Brain microvascular endothelial cell (primary cell): ENCODE results near the gene GPC5.

Experiments
- DNase-seq: peaks from one replicate; pipeline ENCODE4 v3.0.0-alpha.2; 2020
- H3K27ac ChIP-seq: fragments of 250-450 bp; sonication (Bioruptor Pico); 2 replicates; pipeline ENCODE4 v1.5.1; 2020; ENCODE audit warnings: mild to moderate bottlenecking, moderate library complexity
- H3K27me3 ChIP-seq: fragments of 250-450 bp; sonication (Bioruptor Pico); replicated peaks from 2 replicates; pipeline ENCODE4 v1.5.1; 2020; ENCODE audit warnings: mild to moderate bottlenecking
- H3K36me3 ChIP-seq: fragments of 250-450 bp; sonication (Bioruptor Pico); replicated peaks from 2 replicates; pipeline ENCODE4 v1.5.1; 2020; ENCODE audit warnings: mild to moderate bottlenecking
- H3K4me3 ChIP-seq: 2 replicates; pipeline ENCODE4 v1.5.1; 2011; ENCODE audit warnings: low read depth, mild to moderate bottlenecking, control low read depth, low read length, moderate library complexity
- CTCF ChIP-seq: IDR thresholded peaks from 2 replicates; pipeline ENCODE4 v1.5.1; 2011; ENCODE audit warnings: low read depth, mild to moderate bottlenecking, moderate library complexity, low read length, control low read depth, inconsistent platforms; ENCODE audit errors: missing control alignments
- in situ Hi-C: cut with HindIII; loops from 2 replicates; pipeline ENCODE4 v1.10.0; 2017; ENCODE audit warnings: low sequenced_read_pairs, low pct_ligation_motif_present

GPC5 gene

GRCh38 chr13:91598655-91599054 is 200.2 kb downstream of the GPC5 start:
- in situ Hi-C loops, result no loop called here
- no peak for DNase-seq
- H3K27me3 ChIP-seq, result no peaks in the 10 kb centered on the region
- no peak overlapping the region for H3K4me3 ChIP-seq
- no peak for TF ChIP-seq CTCF
- H3K36me3 ChIP-seq, result no peaks in the 10 kb centered on the region
- no peak overlapping the region for H3K27ac ChIP-seq

- DNase-seq, result no peak
- TF ChIP-seq CTCF, result no peak
- in situ Hi-C loops, result no loop called here
- Histone ChIP-seq H3K4me3 (no peak overlapping the region), H3K27ac (no peak overlapping the region), H3K36me3 (no peaks in the 10 kb centered on the region), H3K27me3 (no peaks in the 10 kb centered on the region)
Observed at GRCh38 chr13:91601273-91601672, 202.9 kb downstream of the GPC5 start.

GRCh38 chr13:91601807-91602206 is 203.4 kb downstream of the GPC5 start:
- no peak for TF ChIP-seq CTCF
- no peak for DNase-seq
- Histone ChIP-seq H3K27me3 (no peaks in the 10 kb centered on the region), H3K27ac (no peak overlapping the region), H3K36me3 (no peaks in the 10 kb centered on the region), H3K4me3 (no peak overlapping the region)
- in situ Hi-C loops, result no loop called here

- no peak for TF ChIP-seq CTCF
- Histone ChIP-seq H3K27me3 (no peaks in the 10 kb centered on the region), H3K36me3 (no peaks in the 10 kb centered on the region), H3K27ac (no peak overlapping the region), H3K4me3 (no peak overlapping the region)
- in situ Hi-C loops, result no loop called here
- DNase-seq, result peak; percentile 7
Observed at GRCh38 chr13:91609353-91609752, 210.9 kb downstream of the GPC5 start.

GRCh38 chr13:91618315-91618714 is 219.9 kb downstream of the GPC5 start:
- H3K27ac ChIP-seq, result no peak overlapping the region
- H3K4me3 ChIP-seq, result no peak overlapping the region
- no peak for TF ChIP-seq CTCF
- H3K27me3 ChIP-seq, result no peaks in the 10 kb centered on the region
- no peaks in the 10 kb centered on the region for H3K36me3 ChIP-seq
- no peak for DNase-seq
- in situ Hi-C loops, result no loop called here

- DNase-seq, result no peak
- no peaks in the 10 kb centered on the region for H3K36me3 ChIP-seq
- no peaks in the 10 kb centered on the region for H3K27me3 ChIP-seq
- H3K27ac ChIP-seq, result no peak overlapping the region
- H3K4me3 ChIP-seq, result no peak overlapping the region
- in situ Hi-C loops, result no loop called here
- no peak for TF ChIP-seq CTCF
Observed at GRCh38 chr13:91620670-91621141, 222.3 kb downstream of the GPC5 start.
